NCI-H446 (cell line): ENCODE results near the gene ORAI3.
A peak's percentile ranks its signal among the peaks of the same experiment; 100 is the strongest.

Source experiments
- DNase-seq, 2 experiments: peaks; one replicate each; lab custom pipeline; 2025; lab: John Stamatoyannopoulos, UW

The ORAI3 gene

DNA sequence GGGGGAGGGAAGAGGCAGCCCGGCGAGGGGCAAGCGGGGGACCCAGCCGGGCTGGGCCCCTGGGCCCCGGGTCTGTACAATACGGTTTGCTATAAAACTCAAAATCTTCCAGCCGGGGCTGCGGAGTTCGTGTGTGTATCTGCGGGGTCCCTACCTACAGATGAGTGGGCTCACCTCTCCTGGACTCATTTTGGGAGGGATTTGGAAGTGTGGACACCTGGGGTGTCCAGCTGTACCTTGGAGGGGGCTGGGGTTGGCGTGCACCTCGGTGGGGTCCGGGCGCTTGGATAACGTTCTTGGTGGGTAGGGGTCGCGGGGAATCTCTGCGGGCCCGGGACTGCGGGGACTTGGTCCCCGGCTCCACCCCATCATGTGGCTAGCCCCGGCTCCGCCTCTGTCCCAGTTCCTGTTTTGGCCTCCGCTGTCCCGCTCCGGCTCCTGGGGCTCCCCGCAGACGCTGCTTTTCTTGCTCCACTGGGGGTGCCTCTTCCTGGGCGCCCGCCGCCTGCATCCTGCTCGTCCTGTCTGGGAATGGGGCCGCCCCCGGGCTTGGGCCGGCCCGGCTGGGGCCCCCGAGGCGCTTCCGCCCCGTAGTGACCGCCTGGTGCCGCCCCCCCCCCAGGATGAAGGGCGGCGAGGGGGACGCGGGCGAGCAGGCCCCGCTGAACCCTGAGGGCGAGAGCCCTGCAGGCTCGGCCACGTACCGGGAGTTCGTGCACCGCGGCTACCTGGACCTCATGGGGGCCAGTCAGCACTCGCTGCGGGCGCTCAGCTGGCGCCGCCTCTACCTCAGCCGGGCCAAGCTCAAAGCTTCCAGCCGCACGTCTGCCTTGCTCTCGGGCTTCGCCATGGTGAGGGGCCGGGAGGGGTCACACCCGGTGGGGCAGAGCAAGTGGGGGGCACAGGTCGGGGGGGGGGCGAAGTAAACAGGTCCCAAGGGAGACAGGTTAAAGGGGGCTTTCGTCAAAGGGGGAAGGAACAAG is at the start of gene ORAI3:
TSS of gene ORAI3 (plus strand) at position 402 of the 983 bp plus-strand sequence. CDS start at position 624, 222 bp downstream.
- DNase-seq: peak in 1 of 2 experiments; percentile 17

DNA sequence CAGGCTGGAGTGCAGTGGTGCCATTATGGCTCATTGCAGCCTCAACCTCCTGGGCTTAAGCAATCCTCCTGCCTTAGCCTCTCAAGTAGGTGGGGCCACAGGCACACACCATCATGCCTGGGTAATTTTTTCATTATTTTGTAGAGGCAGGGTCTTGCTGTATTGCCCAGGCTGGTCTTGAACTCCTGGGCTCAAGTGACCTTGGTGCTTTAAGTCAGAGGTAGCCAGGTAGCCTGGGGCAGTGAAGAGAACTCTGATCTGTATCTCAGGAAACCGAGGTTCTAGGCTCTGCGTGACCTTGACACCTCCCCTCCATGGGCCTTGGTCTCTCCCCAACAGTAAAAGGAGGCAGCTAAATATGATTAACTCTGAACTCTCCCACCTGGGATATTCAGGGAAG is 49.1 kb upstream of the ORAI3 start:
- DNase-seq: no peak

DNA sequence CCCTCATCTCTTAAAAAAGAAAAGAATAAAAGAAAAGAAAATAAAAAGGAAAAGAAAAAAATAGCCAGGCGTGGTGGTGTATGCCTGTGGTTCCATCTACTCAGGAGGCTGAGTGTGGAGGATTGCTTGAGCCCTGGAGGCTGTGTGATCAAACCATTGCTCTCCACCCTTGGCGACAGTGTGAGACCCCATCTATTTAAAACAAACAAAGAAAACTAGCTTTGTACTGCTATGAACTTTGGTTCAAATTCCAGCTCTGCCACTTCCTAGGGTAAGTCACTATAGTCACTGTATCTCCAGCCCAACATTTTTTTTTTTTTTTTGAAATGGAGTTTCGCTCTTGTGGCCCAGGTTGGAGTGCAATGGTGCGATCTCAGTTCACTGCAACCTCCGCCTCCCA is 48.3 kb upstream of the ORAI3 start:
- no peak for DNase-seq

DNA sequence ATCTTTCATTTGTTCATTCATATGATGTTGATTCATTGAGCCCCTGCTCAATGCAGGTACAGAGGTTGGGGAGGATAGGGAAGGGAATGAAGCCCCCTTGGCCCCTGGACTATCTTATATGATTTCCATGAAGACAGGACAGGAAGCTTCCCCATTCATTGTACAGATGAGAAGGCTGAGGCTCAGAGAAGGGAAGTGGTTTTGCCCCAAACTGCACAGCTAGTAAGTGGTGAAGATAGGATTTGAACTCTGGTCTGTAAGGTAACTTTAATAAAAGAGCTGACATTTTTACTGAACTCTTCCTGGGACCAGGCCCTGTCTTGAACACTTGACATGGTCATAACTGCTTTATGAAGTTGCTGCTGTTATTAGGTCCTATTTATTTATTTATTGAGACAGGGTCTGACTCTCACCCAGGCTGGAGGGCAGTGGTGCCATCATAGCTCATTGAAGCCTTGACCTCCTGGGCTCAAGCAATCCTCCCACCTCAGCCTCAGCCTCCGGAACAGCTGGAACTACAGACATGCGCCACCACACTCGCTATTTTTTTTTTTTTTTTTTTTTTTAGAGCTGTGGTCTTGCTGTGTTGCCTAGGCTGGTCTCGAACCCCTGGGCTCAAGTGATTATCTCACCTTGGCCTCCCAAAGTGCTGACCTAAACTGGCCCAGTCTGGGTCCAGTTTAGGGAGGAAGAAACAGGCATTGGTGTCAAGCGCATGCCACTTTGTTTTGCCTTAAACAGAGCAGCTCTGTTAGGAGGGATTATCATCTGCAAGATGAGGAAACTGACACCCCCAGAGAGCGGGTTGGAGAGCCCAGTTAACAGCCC is 47.5 kb upstream of the ORAI3 start:
- DNase-seq: no peak

DNA sequence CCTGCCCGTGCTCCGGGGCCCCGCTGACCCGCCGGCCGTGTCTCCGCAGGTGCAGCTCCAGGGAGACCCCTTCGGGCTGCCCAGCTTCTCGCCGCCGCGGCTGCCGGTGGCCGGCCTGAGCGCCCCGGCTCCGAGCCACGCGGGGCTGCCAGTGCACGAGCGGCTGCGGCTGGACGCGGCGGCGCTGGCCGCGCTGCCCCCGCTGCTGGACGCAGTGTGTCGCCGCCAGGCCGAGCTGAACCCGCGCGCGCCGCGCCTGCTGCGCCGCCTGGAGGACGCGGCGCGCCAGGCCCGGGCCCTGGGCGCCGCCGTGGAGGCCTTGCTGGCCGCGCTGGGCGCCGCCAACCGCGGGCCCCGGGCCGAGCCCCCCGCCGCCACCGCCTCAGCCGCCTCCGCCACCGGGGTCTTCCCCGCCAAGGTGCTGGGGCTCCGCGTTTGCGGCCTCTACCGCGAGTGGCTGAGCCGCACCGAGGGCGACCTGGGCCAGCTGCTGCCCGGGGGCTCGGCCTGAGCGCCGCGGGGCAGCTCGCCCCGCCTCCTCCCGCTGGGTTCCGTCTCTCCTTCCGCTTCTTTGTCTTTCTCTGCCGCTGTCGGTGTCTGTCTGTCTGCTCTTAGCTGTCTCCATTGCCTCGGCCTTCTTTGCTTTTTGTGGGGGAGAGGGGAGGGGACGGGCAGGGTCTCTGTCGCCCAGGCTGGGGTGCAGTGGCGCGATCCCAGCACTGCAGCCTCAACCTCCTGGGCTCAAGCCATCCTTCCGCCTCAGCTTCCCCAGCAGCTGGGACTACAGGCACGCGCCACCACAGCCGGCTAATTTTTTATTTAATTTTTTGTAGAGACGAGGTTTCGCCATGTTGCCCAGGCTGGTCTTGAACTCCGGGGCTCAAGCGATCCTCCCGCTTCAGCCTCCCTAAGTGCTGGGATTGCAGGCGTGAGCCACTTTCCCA is 46.6 kb upstream of the ORAI3 start:
- peak in 1 of 2 experiments; percentile 35 for DNase-seq

DNA sequence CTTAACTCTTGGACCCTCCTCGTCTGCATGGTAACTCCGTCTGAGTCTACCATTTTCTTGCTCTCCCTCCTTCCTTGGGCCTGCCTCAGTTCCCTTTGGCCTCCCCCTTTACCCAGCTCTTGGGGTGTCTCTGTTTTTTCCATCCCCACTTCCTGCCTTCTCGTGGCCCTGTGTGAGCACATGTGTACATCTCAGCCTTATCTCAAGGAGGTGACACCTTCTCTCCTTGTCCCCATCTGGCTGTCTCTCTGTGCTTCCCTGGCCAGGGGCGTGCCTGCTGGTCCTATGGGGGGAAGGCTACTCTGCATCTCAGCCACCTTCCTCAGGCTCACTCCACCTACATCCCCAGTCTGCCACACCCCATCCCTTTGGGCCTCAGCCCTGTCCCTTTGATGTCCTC is 45.9 kb upstream of the ORAI3 start:
- no peak for DNase-seq

DNA sequence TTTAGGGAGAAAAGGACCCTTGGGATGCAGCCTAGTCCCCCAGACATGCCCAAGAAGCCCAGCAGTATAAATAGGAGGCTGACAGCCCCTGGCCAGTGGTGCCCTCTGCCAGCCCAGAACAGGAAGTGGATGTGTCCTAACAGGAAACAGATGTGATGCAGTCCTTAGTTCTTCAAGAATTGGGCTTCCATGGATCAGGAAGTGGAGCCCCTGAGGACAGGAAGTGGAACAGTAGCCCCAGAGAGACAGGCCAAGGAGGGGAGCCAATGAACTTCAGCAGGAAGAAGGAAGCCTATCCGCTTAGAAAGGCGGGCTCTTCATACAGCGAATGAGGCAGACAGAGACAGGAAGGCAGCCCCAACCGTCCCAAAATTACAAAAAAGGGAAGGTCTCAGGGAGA is 45.3 kb upstream of the ORAI3 start:
- DNase-seq: no peak

DNA sequence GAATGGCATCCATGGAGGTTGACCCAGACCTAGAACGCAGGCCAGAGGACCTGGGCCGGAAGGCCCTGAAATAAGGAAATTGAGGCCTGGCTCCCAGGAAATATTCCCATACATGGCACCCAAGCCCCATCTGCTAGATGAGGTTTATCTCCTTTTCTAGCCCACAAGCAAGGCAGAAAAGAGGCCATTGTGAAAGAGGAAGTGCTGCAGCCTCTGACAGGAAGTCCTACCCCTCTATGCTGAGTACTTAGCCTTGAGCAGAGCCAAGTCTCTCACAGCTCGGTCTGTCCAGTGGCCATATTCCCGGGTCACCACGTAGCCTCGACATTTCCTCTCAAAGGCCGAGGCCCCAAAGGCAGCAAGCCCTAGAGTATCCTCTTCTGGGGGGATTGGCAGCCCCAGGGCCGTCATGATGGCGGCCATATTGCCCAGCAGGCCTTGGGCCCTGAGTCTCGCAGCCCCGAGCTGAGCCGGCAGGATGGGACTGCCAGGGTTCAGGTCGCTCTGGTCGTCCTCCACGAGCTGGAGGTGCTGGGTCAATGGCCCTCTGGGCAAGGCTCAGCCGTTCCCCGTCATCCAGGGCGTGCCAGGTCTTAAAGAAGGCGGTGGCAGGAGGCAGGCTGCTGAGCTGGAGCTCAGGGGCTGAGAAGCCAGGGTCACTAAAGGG is 44.6 kb upstream of the ORAI3 start:
- no peak for DNase-seq

DNA sequence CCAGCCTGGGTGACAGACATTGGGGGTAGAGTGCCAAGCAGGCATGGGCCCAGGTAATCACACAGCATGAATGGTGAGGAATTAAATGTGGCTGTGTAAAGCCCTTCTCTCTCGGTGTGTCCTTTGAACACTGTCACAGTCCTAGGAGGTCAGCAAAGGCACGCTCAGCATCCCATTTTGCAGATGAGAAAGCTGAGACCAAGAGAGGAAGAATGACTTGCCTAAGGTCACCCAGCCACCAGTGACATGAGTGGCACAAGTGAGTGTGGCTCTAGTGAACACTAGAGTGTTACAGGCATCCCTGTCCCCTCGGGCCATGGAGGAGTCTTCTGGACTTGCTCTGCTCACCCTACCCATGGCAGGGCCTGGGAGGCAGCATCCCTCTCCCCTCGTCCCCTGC is 41.8 kb upstream of the ORAI3 start:
- no peak for DNase-seq

DNA sequence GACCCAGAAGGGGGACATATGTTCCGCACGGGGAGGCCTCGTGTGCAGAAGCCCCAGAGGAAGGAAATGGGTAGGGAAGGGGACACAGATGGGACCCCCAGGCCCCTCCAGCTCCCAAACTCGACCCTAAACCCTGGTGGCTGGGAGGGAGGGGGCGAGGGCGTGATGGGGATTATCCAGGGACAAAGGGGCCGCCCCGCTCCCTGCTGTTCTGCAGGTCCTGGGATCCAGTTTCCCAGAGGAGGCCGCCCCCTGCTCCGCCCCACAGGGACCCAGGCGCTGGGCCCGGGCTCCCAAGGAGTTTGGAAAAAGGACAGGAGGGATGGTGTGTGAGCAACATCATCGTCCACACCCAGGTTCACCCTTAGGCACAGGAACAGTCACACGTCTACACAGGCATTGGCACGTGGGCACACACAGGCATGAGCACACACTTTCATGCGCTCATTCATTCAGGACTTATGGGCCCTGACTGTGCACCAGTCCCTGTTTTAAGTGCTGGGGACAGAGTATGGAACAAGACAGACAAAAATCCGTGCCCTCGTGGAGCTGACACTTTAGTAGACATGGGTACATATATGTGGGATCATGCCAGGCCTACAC is 38.3 kb upstream of the ORAI3 start:
- DNase-seq: no peak

DNA sequence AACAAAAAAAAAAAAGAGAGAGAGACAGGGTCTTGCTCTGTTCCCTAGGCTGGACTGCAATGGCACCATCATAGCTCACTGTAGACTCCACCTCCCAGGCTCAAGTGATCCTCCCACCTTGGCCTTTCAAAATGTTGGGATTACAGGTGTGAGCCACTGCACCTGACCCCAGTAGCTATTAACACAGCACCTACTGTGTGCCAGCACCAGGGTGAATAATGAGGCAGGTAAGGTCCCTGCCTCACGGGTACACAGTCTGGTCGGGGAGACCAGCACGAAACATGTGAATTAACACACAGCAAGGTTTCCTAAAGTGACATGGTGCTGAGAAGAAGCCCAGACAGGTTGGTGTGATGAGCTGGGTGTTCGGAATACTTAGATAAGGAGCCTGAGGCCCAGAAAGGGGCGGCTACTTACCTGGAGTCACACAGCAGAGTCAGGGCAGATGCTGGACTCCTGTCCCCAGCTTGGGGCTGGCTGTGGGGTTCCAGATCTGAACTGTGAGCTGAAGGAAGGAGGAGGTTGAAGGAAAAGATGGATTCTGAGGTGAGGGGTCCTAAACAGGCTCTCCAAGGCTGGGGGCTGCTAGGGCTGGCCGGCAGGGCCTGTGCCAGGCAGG is 36.0 kb upstream of the ORAI3 start:
- DNase-seq: no peak

DNA sequence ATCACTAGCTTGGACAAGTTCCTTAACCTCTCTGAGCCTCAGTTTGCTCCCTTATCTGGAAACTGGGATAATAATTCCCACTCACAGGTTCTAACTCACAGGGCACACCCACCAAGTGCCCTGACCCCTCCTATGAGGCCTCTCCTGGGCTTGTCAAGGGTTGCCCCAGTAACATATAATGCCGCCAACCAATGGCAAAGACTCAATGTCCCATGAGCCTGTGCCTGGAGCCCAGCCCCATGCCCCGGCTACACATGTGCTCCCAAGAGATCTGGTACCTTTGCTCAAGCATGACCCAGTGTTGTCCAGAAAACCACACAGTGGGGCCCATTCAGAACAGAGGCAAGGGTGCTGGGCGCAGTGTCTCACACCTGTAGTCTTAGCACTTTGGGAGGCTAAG is 34.0 kb upstream of the ORAI3 start:
- no peak for DNase-seq

DNA sequence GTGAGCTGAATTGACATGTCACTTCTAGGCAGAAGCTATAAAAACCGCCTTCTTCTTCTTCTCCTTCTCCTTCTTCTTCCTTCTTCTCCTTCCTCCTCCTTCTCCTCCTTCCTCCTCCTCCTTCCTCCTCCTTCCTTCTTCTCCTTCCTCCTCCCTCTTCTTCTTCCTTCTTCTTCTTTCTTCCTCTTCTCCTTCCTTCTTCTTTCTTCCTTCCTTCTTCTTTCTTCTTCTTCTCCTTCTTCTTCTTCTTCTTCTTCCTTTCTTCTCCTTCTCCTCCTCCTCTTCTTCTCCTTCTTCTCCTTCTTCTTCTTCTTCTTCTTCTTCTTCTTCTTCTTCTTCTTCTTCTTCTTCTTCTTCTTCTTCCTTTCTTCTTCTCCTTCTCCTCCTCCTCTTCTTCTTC is 30.3 kb upstream of the ORAI3 start:
- no peak for DNase-seq

DNA sequence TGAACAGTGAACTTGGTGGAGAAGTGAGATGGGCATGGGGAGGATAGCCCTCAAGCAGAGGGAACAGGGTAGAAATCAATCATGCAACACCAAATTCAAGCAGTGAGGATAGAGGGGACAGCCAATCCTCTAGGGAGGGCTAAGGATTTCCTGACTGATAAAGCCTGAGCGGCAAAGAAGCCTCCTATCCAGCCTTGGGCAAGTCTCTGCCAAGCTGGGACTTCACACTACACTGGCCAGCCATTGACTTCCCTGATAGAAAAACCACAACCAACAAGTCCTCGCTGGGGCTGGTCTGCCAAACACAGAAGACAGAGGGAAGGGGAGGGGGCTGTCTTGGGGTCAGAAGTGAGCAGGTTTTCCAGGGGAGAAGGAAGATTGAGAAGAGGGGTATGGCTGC is 28.0 kb upstream of the ORAI3 start:
- DNase-seq: no peak

DNA sequence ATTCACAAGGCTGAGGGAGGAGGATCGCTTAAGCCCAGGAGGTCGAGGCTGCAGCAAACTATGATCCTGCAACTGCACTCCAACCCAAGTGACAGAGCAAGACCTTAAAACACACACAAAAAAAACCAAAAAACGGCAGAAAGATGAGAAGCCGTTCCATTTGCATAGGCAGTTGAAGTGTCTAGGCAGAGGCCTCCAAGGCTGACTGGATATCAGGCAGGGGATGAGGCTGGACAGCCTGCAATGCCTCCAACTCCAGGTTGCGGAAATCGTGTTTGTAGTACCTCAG is 27.5 kb upstream of the ORAI3 start:
- DNase-seq: no peak

DNA sequence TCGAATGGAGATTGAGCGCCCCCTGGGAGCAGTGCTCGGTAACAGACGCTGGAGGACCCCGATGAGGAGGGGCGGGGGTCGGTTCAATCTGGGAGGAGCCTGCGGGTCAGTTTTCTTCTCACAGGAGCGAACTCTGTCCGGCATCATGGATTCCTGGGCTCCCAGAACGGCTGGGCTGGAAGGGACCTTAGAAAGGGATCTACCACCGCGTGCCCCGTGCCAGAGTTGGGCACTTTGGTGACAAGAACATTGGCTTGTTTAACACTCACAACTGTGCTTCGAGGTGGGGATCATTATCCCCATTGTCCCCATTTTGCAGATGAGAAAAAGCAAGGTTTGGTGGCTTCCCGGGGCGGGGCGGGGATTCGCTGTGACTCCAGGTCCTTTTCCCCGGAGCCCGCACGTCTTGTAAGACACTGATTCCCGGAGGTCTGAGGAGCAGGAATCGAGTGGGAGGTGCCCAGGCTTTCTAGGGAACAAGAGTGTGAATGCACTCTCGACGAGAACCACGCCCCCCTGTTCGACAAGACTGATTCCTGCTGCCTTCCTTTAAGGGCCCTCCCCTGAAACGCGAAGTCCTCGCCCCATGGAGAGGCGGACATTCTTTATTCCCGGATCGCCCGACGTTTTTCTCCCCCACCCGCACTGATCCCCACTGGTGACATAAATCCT is 27.0 kb upstream of the ORAI3 start:
- DNase-seq: peak; percentile 88 to 94

DNA sequence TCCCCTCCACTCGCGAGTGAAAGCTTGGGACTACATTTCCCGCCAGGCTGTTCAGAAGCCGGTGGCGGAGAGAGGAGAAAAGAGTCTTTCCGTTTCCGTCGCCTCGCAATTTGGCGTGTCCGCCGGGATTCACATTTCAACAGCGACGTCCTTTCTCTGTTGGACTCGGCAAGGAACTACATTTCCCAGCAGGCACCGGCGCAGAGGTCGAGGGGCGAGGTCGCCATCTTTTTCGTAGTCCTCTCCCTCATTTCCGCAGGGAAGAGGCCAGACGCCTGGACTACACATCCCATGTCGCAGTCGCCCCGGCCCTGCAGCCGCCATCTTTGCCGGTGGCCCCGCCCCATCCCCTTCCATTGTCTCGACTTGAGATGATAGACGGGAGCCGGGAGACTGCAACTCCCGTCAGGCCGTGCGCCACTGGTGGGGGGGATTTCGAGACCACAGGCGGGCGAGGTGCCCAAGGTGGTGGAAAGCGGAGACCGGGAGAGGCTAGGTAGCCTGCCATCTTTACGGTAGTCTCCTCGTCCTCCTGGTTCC is 26.4 kb upstream of the ORAI3 start:
- peak; percentile 97 to 99 for DNase-seq

DNA sequence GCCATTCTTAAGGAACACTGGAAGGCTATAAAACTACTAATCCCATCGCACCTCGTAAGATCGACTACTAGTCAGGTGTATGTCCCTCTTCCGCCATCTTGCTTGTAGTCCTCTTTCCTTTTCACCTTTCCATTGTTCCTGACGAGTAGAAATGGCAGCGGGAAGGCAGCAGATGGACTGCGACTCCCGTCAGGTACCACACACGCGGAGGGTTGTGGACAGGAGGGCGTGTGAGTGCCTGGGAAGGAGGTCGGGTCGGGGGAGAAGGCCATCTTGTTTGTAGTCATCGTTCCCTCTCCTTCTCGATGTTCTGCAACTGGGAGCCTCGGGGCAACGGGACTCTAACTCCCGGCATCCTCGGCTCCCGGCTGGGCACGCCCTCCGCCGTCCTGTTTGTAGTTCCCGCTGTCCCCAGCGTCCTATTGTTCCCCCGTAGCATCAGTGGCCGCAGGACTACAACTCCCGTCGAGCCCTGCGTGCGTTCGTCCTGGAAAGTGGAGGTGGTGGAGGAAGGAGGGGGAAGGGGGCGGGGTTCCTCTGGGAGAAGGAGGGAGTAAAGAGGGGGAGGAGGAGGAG is 25.8 kb upstream of the ORAI3 start:
- peak; percentile 98 to 99 for DNase-seq

DNA sequence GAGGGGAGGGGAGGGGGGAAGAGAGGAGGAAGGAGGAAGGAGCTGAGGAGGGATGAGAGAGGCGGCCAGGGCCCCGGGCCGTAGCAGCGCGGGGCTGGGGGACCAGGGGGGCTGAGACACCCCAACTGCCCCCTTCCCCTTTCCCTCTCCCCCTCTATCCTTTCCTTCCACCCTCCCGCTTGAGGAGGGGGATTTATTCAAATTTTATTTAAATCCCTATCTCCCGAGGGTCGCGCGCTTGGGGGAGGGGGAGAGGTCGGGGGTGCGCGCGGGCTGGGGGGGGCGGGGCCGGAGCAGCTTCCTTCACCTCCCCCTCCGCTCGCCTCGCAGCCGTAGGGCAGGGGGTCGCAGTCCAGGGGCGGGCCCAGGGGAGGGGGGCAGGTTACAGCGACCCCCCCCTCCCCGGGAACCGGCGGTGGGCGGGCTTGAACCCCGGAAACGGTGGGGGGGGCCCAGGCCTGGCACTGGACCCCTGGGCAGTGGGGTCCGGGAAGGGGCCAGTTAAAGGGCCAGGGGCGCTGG is 25.3 kb upstream of the ORAI3 start, which contains the start of gene FBXL19:
TSS of gene FBXL19 (plus strand) at position 19 of the 522 bp plus-strand sequence. CDS start 2,183 bp downstream, outside the sequence.
- DNase-seq: peak in 1 of 2 experiments; percentile 67
